Activated CD4-positive, alpha-beta T cell treated with anti-CD3 and anti-CD28 coated beads for 48 hours (primary cell): ENCODE data around the gene CLPX.
"Not testable (repeated sequence)": the region's sequence is repeated elsewhere in the genome, so short reads cannot be mapped to it uniquely, and the experiment has no call there.

ENCODE experiments used
- DNase-seq: peaks from one replicate; pipeline ENCODE4 v3.0.0-alpha.2; 2020

CLPX gene

DNA sequence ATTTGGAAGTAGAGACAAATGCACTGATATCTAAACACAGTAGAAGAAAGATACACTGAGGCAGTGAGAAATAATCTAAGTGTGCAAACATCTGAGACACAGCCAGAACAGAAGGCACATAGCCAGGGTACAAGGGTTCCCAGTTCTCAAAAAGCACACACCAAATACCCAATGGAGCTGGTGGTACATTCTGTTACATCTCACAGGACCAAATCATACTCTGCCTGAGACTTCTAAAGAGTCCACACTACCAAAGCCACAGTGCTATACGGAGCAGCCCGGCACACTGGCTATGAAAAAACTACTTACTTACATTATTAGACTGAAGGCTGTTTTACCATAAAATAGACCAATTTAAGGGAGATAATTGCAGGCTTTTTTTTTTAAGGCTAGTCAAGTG lies 19.3 kb downstream of the CLPX start:
- DNase-seq, result no peak

GRCh38 chr15:65164139-65164538 lies 21.0 kb downstream of the CLPX start:
- DNase-seq, result no peak

GRCh38 chr15:65163041-65163440 lies 22.1 kb downstream of the CLPX start:
- no peak for DNase-seq

DNA sequence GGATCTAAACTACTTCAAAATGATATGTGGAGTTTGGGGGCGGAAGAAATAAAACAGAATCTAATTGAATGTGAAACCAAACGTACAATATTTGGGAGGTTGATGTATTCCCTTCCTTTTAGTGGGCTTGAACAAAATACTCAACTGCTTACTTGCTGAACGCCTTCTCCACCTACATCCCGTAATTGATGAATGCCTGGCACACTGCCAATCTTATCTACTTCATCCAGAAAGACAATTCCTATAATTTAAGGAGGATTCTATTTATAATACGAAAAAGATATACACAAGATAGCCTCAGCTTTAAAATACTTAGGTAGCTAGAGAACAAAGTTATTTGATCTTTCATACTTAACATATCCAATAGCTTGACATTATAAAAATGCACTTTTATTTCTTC lies 28.4 kb downstream of the CLPX start:
- no peak for DNase-seq

DNA sequence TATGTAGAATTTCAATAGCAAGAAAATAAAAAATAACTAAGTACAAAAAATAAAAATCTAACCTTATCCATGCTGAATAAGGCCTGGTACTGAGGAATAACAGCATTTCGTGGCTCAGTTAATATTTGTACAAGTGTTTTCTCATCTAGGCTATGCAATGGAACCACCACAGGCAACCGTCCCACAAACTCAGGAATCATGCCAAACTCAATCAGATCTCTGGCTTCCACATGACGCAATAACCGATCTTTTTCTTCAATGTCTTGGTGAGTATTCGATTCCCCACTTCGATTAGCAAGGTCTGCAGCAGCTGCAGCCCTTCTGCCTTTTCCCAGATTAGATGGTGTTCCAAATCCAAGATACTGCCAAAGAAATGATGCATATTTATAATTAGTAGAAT lies 30.4 kb downstream of the CLPX start:
- no peak for DNase-seq

- no peak for DNase-seq
Observed at GRCh38 chr15:65147902-65148301, 37.2 kb downstream of the CLPX start.

- DNase-seq, result no peak
Observed at GRCh38 chr15:65146438-65146837, 38.7 kb downstream of the CLPX start.

DNA sequence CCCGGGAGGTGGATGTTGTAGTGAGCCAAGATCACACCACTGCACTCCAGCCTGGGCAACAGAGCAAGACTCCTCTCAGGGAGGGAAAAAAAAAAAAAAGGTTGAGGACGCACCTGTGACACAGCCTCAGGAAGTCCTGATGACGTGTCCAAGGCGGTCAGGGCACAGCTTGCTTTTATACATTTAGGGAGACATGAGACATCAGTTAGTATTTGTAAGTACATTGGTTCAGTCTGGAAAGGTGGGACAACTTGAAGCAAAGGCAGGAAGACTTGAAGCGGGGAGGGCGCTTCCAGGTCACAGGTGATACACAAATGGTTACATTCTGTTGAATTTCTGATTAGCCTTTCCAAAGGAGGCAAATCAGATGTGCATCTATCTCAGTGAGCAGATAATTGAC lies 46.5 kb downstream of the CLPX start:
- not testable (repeated sequence) for DNase-seq

- DNase-seq, result not testable (repeated sequence)
Observed at GRCh38 chr15:65137893-65138292, 47.2 kb downstream of the CLPX start.

GRCh38 chr15:65137089-65137488 lies 48.1 kb downstream of the CLPX start:
- DNase-seq, result not testable (repeated sequence)

DNA sequence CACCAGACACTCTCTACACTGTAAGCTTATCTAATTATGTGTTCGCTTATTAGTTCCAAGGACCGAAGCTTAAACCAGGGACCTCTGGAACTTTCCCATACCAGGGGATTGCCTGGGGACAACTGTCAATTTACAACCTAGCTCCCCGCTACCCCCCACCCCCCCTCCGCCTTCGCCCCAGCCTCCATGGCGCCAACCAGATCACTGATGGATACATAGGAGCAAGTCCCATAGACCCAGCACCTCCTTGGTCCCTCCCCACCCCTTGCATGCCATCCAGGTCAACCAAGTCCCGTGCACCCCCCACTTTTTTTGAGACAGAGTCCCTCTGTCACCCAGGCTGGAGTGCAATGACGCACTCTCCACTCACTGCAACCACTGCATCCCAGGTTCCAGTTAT lies 50.6 kb downstream of the CLPX start:
- DNase-seq, result no peak

- peak; percentile 88 for DNase-seq
Observed at GRCh38 chr15:65133548-65134200, 51.5 kb downstream of the CLPX start, which contains the start of gene PDCD7. PDCD7 (minus strand) TSS chr15:65133808; CDS start chr15:65133781, 27 bp downstream.

GRCh38 chr15:65132878-65133547 lies 52.1 kb downstream of the CLPX start:
- DNase-seq, result peak; percentile 29

DNA sequence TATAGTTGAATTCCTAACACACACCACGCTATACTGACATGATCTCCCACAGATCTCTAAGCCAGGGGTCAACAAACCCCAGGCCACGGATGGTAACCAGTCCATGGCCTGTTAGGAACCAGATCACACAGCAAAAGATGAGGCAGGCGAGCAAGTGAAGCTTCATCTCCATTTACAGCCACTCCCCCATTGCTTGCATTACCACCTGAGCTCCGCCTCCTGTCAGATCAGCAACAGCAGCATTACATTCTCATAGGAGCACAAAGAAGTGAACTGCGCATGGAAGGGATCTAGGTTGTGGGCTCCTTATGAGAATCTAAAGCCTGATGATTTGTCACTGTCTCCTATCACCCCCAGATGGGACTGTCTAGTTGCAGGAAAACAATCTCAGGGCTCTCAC lies 54.2 kb downstream of the CLPX start:
- DNase-seq, result peak; percentile 21

- no peak for DNase-seq
Observed at GRCh38 chr15:65115542-65115941, 69.6 kb downstream of the CLPX start.

DNA sequence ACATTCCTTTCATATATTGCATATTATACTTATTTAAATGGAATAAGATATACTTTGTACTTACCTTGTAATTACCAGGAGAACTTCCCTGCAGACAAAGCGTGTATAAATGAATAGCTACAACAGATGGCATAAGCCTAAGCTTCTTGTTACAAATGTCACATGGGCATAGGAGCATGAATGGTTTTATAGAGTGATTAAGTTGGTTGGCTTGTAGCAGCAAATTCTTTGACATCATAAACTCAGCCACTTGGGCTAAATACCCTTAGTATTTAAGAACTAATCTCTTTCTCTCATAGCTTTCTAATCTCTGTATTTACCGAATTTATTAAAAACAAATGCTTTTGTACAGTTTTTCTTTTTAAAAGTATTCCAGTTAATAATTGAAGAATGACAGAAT lies 70.1 kb downstream of the CLPX start, which contains the start of gene UBAP1L:
UBAP1L (minus strand) TSS at position 115 of the 400 bp plus-strand sequence. CDS start 8,985 bp downstream, outside the sequence.
- DNase-seq, result no peak

DNA sequence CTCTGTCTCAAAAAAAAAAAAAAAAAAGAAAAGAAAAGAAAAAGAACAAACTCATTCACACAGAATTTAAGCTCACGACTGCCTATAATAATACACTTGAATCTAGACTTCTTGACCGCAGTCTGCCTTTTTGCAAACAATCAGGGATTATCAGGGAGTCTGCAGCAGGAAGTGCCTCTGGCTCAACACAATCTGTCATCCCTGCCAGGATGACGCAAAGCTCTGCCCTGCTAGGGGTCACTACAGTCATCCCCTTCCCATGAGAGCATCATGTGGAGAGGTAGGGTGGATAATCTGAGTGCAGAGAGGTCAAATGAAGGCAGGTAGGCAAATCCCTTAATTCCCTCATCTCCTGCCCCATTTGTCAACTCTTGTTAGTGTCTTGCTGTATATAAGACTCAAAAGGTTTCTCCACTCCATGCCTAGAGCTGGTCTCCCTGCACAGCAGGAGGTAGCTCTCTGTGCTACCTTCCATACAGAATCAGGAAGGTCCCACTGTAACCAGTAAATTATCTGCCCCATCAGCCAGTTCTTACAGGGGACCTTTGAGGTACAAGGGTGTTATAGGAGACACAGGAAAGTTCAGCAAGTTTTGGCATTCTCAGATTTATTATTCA lies 74.4 kb downstream of the CLPX start:
- no peak for DNase-seq

GRCh38 chr15:65106011-65106590 lies 79.0 kb downstream of the CLPX start:
- no peak for DNase-seq

- no peak for DNase-seq
Observed at GRCh38 chr15:65105038-65105437, 80.1 kb downstream of the CLPX start.

DNA sequence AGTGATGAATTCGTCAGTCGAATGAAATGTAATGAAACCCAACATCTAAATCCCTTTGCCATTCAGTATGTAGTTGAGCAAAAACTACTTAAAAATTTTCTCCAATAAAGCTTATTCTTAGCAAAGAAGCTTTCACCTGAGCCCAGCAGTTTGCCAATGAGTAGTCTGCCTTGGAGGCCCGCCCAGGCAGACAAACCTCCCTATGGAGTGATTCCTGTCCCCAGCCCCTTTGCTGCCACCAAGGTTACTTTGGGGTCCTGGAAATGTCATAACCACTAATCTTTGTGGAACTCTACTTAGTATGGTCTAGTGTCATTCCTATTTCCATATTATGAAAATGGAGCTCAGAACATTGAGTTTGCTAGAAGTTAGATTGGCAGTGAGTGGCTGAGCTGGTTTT lies 82.2 kb downstream of the CLPX start:
- DNase-seq, result no peak

- DNase-seq, result no peak
Observed at GRCh38 chr15:65101891-65102708, 83.0 kb downstream of the CLPX start.

DNA sequence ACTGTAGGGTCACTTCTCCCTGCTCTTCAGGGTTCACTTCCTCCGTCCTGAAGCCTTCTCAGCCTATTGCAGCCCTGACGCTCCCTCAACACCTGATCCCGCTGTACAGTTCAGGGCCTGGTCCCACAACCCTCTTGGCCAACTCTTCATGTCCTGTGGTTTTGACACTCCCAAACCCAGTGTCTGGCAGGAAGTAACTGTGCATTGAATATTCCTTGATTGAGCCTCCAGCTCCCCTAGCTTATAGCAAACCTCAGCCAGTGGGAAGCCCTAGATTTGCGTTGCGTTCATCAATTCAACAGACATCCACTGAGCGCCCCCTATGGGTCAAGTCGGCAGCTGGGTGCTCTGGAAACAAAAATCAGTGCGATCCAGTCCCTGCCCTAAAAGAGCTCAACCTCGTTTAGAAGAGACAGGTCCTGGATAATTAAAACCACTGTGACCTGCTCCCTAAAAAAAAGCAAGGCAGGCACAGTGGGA lies 83.7 kb downstream of the CLPX start:
- peak; percentile 79 for DNase-seq

DNA sequence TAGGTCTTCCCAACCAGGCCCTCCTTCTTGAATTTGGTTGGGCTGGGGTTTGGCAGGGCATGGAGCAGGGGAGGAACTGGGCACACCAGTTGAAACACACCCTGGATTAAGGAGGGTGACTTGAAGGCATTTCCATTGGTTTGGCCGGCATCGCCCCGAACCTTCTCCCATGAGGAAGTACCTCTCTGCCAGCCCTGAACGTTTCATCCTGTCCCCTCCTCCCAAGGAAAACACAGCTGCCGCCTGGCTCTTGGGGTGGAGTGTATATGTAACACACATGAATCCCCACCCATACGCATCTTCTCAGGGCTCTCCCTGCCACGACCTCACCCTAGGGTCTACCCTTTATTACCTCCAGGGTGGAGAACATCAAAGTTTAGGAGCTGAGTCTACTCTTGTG lies 84.7 kb downstream of the CLPX start:
- DNase-seq, result no peak
